Measurements from ENCODE around the gene ARPIN. TPM values are rescaled to one million over a fixed set of nuclear protein-coding genes. Genes with fewer than 3 reads are reported as not detected.

Gene ARPIN
- total and polyA plus RNA-seq, 9 of the 15 experiments (the other 6 are each of a cell fraction or from before 2014, with no cell fraction given): not detected

DNA sequence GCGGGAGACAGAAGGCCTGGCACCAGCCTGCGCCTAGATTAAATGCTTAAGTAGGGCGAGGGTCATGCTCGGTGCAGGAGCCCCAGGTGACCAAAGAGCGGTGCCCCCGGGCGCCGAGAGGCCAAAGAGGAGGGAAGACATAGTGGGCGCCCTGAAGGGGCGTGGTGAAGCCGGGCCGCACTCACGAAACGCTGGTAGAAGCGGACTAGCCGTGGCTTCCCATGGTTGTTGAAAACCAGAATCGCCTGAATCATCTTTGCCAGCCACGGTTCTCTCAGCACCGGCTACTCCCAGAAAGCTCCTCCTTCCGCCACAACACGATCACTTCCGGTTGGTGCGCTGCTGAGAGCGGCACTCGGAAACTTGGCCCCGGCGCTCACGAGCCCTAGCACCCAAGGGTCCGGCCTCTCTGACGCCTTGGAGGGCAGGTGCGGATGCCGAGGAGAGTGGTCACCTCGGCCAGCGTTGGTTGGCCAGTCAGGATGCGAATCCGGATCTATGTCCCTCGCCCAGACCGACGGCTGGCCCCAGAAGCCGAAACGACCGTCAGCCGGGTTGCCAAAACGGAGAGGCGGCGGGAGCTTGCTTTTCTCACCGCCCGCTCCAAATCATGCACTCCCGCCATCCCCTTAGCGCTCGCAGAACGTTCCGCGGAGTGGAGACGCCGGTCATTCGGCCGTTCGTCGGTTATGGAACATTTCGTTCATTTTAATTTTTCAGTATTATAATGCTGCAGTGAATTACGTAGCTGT is 18.9 kb downstream of the ARPIN start, which contains the start of gene AP3S2 (continued):
- TF ChIP-seq ZNF41 (CRISPR knock-in tag; conservative IDR thresholded peaks at IDR 0.05) (no peak), RUNX1 (IDR thresholded peaks at IDR 0.05; ENCODE audit: low read depth) (no peak), OTX1 (CRISPR knock-in tag; IDR thresholded peaks at IDR 0.05) (0 out of 2 replicates have a peak, but pooled peaks have one; percentile 37), ZEB2 (IDR thresholded peaks at IDR 0.05) (peak; percentile 99), ZNF583 (CRISPR knock-in tag; IDR thresholded peaks at IDR 0.05) (0 out of 2 replicates have a peak, but pooled peaks have one; percentile 29), NR2C1 (IDR thresholded peaks at IDR 0.05) (peak; percentile 95), NR2C1 (tag; IDR thresholded peaks at IDR 0.05) (peak; percentile 97), EHMT2 (IDR thresholded peaks at IDR 0.05) (0 out of 2 replicates have a peak, but pooled peaks have one; percentile 7), TCF7 (IDR thresholded peaks at IDR 0.05; ENCODE audit: borderline replicate concordance) (peak; percentile 74; the same call in 1 of the 2 replicates), ZNF143 (CRISPR knock-in tag; IDR thresholded peaks at IDR 0.05) (peak; percentile 64; the same call in 1 of the 2 replicates), CBX1 (IDR thresholded peaks at IDR 0.05; ENCODE audit: low read depth) (peak; percentile 89), ZNF431 (CRISPR knock-in tag; IDR thresholded peaks at IDR 0.05) (peak; percentile 73; the same call in 1 of the 2 replicates), TEAD4 (IDR thresholded peaks at IDR 0.05; ENCODE audit: low read length) (peak; percentile 56), TEAD4 (CRISPR knock-in tag; IDR thresholded peaks at IDR 0.05; ENCODE audit: borderline replicate concordance) (no peak; the same call in 1 of the 2 replicates), NCOA6 (IDR thresholded peaks at IDR 0.05) (peak; percentile 82), NONO (IDR thresholded peaks at IDR 0.05; ENCODE audit: low read depth in 2 of 2, low read length in 1 of 2) (peak in 1 of 2 experiments; percentile 87; a peak in 1 of 4 replicates), RNF2 (IDR thresholded peaks at IDR 0.05) (peak; percentile 95), DIDO1 (tag; IDR thresholded peaks at IDR 0.05; ENCODE audit: low read depth) (peak; percentile 96), GTF2A2 (tag; IDR thresholded peaks at IDR 0.05) (peak; percentile 81), MYC (IDR thresholded peaks at IDR 0.05; ENCODE audit: low read depth, low read length) (peak; percentile 84; the same call in 1 of the 2 replicates), MYC (CRISPR knock-in tag; IDR thresholded peaks at IDR 0.05; ENCODE audit: borderline replicate concordance, low read depth) (no peak)
- TF ChIP-seq, protein P1, sequence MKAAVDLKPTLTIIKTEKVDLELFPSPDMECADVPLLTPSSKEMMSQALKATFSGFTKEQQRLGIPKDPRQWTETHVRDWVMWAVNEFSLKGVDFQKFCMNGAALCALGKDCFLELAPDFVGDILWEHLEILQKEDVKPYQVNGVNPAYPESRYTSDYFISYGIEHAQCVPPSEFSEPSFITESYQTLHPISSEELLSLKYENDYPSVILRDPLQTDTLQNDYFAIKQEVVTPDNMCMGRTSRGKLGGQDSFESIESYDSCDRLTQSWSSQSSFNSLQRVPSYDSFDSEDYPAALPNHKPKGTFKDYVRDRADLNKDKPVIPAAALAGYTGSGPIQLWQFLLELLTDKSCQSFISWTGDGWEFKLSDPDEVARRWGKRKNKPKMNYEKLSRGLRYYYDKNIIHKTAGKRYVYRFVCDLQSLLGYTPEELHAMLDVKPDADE (conservative IDR thresholded peaks at IDR 0.05; ENCODE audit: control insufficient read depth, low read depth, low read length): peak; percentile 77
- TF ChIP-seq, protein P2, sequence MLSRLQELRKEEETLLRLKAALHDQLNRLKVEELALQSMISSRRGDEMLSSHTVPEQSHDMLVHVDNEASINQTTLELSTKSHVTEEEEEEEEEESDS (CRISPR knock-in tag; IDR thresholded peaks at IDR 0.05): no peak
- TF ChIP-seq, protein P3, sequence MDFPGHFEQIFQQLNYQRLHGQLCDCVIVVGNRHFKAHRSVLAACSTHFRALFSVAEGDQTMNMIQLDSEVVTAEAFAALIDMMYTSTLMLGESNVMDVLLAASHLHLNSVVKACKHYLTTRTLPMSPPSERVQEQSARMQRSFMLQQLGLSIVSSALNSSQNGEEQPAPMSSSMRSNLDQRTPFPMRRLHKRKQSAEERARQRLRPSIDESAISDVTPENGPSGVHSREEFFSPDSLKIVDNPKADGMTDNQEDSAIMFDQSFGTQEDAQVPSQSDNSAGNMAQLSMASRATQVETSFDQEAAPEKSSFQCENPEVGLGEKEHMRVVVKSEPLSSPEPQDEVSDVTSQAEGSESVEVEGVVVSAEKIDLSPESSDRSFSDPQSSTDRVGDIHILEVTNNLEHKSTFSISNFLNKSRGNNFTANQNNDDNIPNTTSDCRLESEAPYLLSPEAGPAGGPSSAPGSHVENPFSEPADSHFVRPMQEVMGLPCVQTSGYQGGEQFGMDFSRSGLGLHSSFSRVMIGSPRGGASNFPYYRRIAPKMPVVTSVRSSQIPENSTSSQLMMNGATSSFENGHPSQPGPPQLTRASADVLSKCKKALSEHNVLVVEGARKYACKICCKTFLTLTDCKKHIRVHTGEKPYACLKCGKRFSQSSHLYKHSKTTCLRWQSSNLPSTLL (IDR thresholded peaks at IDR 0.05): no peak
- TF ChIP-seq, protein P4, sequence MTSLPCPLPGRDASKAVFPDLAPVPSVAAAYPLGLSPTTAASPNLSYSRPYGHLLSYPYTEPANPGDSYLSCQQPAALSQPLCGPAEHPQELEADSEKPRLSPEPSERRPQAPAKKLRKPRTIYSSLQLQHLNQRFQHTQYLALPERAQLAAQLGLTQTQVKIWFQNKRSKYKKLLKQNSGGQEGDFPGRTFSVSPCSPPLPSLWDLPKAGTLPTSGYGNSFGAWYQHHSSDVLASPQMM (CRISPR knock-in tag; IDR thresholded peaks at IDR 0.05): no peak
- TF ChIP-seq, protein P5, sequence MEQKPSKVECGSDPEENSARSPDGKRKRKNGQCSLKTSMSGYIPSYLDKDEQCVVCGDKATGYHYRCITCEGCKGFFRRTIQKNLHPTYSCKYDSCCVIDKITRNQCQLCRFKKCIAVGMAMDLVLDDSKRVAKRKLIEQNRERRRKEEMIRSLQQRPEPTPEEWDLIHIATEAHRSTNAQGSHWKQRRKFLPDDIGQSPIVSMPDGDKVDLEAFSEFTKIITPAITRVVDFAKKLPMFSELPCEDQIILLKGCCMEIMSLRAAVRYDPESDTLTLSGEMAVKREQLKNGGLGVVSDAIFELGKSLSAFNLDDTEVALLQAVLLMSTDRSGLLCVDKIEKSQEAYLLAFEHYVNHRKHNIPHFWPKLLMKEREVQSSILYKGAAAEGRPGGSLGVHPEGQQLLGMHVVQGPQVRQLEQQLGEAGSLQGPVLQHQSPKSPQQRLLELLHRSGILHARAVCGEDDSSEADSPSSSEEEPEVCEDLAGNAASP (IDR thresholded peaks at IDR 0.05): no peak
